Type B pancreatic cell (in vitro differentiated cells): ENCODE measurements around the gene AOPEP. TPM values are rescaled to one million over a fixed set of nuclear protein-coding genes. Genes with fewer than 3 reads are reported as not detected.

Experiments used
- DNase-seq: peaks from one replicate; pipeline ENCODE4 v3.0.0; 2021; ENCODE audit warnings: mixed read lengths; ENCODE audit not compliant: unreplicated experiment; ENCODE audit errors: extremely low spot score
- H3K27ac Mint-ChIP-seq: 2 replicates; pipeline ENCODE4 v1.8.0; 2021; ENCODE audit warnings: mild to moderate bottlenecking, mixed read lengths
- H3K27me3 Mint-ChIP-seq: 2 replicates; pipeline ENCODE4 v1.8.0; 2021; ENCODE audit warnings: mixed read lengths
- H3K36me3 Mint-ChIP-seq: 2 replicates; pipeline ENCODE4 v1.8.0; 2021; ENCODE audit warnings: mixed read lengths
- H3K4me1 Mint-ChIP-seq: one replicate; pipeline ENCODE4 v1.8.0; 2021; ENCODE audit warnings: mixed read lengths; ENCODE audit not compliant: unreplicated experiment
- H3K4me3 Mint-ChIP-seq: 2 replicates; pipeline ENCODE4 v1.8.0; 2021; ENCODE audit warnings: mild to moderate bottlenecking, mixed read lengths
- H3K9me3 Mint-ChIP-seq: 2 replicates; pipeline ENCODE4 v1.8.0; 2021; ENCODE audit warnings: mixed read lengths
- CTCF ChIP-seq: fragments of 200-600 bp; sonication (generic); conservative IDR thresholded peaks from 2 replicates; pipeline ENCODE4 v1.5.0; 2021; ENCODE audit warnings: antibody characterized with exemption, mild to moderate bottlenecking
- total RNA-seq: library from RNA; stranded (reverse); gene quantifications from 2 replicates; pipeline ENCODE4 v1.2.1, GENCODE V29; 2021; ENCODE audit warnings: low replicate concordance

Gene AOPEP
- total RNA-seq, 1 donor from 2014 or later, result 89.3 TPM

- Mint-ChIP-seq H3K9me3 (no peaks in the 10 kb centered on the region), H3K4me3 (no peak overlapping the region), H3K36me3 (peaks cover 18% of the 10 kb centered on the region), H3K4me1 (peaks cover 15% of the 10 kb centered on the region), H3K27ac (no peak overlapping the region), H3K27me3 (no peaks in the 10 kb centered on the region)
- TF ChIP-seq CTCF, result no peak
- DNase-seq, result no peak
These were observed 28.5 kb downstream of the AOPEP start for GRCh38 chr9:94754976-94755475.

GRCh38 chr9:94757158-94757557 is 30.7 kb downstream of the AOPEP start:
- Mint-ChIP-seq H3K27ac (no peak overlapping the region), H3K4me1 (peaks cover 26% of the 10 kb centered on the region), H3K4me3 (no peak overlapping the region), H3K36me3 (peaks cover 14% of the 10 kb centered on the region), H3K9me3 (no peaks in the 10 kb centered on the region), H3K27me3 (no peaks in the 10 kb centered on the region)
- DNase-seq, result no peak
- no peak for TF ChIP-seq CTCF

GRCh38 chr9:94758031-94758430 is 31.5 kb downstream of the AOPEP start:
- no peaks in the 10 kb centered on the region for H3K27me3 Mint-ChIP-seq
- peaks cover 26% of the 10 kb centered on the region for H3K4me1 Mint-ChIP-seq
- H3K9me3 Mint-ChIP-seq, result no peaks in the 10 kb centered on the region
- no peak for DNase-seq
- no peak overlapping the region for H3K27ac Mint-ChIP-seq
- H3K36me3 Mint-ChIP-seq, result peaks cover 11% of the 10 kb centered on the region
- H3K4me3 Mint-ChIP-seq, result no peak overlapping the region
- no peak for TF ChIP-seq CTCF

- H3K4me3 Mint-ChIP-seq, result no peak overlapping the region
- no peak for TF ChIP-seq CTCF
- DNase-seq, result no peak
- H3K9me3 Mint-ChIP-seq, result no peaks in the 10 kb centered on the region
- H3K4me1 Mint-ChIP-seq, result peaks cover 26% of the 10 kb centered on the region
- no peaks in the 10 kb centered on the region for H3K27me3 Mint-ChIP-seq
- H3K36me3 Mint-ChIP-seq, result peaks cover 12% of the 10 kb centered on the region
- no peak overlapping the region for H3K27ac Mint-ChIP-seq
These were observed 32.4 kb downstream of the AOPEP start for GRCh38 chr9:94758880-94759279.

- Mint-ChIP-seq H3K9me3 (no peaks in the 10 kb centered on the region), H3K27me3 (no peaks in the 10 kb centered on the region), H3K27ac (no peak overlapping the region), H3K36me3 (peaks cover 15% of the 10 kb centered on the region), H3K4me1 (peaks cover 26% of the 10 kb centered on the region), H3K4me3 (no peak overlapping the region)
- DNase-seq, result no peak
- no peak for TF ChIP-seq CTCF
These were observed 33.5 kb downstream of the AOPEP start for GRCh38 chr9:94760010-94760409.

- H3K27ac Mint-ChIP-seq, result no peak overlapping the region
- peaks cover 12% of the 10 kb centered on the region for H3K36me3 Mint-ChIP-seq
- H3K4me1 Mint-ChIP-seq, result peaks cover 26% of the 10 kb centered on the region
- no peaks in the 10 kb centered on the region for H3K9me3 Mint-ChIP-seq
- no peaks in the 10 kb centered on the region for H3K27me3 Mint-ChIP-seq
- no peak for TF ChIP-seq CTCF
- no peak overlapping the region for H3K4me3 Mint-ChIP-seq
- DNase-seq, result no peak
These were observed 34.2 kb downstream of the AOPEP start for GRCh38 chr9:94760660-94761059.
